ENCODE results near the gene FGD5.

FGD5 gene

DNA sequence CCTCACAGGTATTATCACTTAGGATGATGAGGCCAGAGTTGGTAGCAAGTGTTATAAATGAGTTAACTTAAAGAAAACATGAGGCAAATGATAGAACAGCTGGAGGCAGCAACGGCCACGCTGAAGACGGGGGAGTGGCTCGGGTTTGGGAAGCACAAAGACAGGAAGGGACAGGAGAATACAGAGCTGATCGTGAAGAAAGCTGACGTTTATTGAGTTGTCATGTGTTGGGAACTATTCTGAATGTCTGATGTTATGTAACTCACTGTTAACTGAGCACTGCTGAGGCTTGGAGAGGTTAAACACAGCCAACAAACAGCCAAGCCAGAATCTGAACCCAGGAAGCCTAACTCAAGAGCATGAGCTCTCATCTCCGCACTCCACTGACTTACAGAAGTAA is 42.3 kb downstream of the FGD5 start:
- H3K27ac ChIP-seq: no peak overlapping the region
- TF ChIP-seq, protein P1, sequence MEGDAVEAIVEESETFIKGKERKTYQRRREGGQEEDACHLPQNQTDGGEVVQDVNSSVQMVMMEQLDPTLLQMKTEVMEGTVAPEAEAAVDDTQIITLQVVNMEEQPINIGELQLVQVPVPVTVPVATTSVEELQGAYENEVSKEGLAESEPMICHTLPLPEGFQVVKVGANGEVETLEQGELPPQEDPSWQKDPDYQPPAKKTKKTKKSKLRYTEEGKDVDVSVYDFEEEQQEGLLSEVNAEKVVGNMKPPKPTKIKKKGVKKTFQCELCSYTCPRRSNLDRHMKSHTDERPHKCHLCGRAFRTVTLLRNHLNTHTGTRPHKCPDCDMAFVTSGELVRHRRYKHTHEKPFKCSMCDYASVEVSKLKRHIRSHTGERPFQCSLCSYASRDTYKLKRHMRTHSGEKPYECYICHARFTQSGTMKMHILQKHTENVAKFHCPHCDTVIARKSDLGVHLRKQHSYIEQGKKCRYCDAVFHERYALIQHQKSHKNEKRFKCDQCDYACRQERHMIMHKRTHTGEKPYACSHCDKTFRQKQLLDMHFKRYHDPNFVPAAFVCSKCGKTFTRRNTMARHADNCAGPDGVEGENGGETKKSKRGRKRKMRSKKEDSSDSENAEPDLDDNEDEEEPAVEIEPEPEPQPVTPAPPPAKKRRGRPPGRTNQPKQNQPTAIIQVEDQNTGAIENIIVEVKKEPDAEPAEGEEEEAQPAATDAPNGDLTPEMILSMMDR (conservative IDR thresholded peaks at IDR 0.05): no peak

DNA sequence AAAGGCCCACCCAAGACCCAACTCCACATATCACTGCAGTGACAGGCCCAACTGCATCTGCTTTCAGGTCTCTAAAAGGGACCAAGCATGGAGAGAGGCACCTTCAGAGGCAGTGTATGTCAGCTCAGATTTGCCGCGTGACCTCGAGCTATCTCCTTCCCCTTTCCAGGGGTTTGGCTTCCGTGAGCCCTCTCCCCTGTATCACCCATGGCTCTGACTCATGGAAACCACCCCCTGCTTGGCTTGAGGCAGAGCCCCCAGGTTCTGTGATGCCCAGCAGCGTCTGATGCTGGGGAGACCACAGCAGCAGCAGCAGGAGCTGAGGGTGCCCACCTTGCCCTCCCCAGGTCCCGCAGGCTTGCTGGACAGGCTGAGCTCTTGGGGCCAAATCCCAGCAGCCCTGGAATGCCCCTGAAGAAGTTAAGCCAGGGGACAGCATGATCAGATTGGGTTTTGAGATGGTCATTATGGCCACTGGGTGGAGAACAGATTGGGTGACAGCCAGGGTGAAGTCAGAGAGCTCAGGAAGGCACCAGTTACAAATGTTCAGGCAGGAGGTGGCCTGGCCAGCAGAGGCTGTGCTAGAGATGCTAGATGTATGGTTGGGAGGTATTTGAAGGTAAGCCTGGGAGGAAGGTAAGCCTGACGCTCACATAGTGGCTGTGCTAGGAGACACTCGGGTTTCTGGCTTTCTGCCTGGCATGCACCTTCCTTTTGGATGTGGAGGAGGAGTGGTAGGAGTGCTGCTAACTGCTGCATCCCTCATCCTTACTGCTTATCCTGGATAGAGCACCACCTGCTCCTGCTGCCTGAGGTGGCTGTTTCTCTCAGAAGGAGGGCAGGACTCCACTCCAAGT is 42.9 kb downstream of the FGD5 start:
- TF ChIP-seq, protein P1 (conservative IDR thresholded peaks at IDR 0.05): no peak
- no peak overlapping the region for H3K27ac ChIP-seq

DNA sequence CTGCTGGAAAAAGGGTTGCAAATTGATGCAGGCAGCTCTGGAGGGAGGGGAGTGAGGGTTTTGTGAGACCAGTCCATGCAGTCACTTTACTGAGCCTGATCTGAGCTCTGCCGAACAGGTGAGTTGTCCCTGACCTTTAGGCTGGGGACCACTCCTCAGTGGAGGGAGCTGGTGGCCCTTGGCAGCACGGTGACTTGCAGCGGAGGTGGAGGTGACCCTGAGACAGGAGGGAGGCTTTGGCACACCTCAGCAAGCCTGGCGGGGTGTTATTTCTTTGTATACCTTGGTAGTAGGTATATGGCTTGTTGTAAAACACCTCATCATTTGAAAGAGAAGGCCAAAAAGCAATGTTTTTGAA is 43.5 kb downstream of the FGD5 start:
- TF ChIP-seq, protein P1 (conservative IDR thresholded peaks at IDR 0.05): no peak
- H3K27ac ChIP-seq: no peak overlapping the region

DNA sequence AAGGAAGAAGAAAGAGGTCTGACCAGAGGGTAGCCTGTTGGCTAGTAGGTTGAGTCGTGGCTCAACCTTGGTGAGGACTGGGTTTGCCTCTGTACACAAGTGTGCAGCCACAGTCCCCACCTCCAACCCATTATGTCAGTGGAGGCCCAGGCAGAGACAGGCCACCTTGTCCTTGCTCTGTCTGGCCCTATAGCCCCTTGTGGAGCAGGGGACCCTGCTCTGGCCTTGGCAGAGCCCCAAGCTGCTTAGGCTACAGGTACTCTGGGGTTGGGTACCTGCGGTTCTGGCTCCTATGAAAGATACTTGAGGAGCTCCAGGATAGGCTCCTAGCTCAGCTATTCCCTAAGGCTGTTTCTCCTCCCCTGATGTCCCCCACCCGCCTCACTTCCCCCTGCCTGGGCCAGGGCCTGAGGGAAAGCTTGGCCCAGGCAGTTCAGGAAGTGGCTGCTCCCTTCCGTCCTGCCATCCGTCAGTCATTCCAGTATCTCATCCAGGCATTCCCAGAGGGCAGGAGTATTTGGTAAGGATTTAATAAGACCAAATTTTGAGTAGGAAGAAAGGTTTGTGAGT is 44.0 kb downstream of the FGD5 start:
- no peak overlapping the region for H3K27ac ChIP-seq
- TF ChIP-seq, protein P1 (conservative IDR thresholded peaks at IDR 0.05): no peak

DNA sequence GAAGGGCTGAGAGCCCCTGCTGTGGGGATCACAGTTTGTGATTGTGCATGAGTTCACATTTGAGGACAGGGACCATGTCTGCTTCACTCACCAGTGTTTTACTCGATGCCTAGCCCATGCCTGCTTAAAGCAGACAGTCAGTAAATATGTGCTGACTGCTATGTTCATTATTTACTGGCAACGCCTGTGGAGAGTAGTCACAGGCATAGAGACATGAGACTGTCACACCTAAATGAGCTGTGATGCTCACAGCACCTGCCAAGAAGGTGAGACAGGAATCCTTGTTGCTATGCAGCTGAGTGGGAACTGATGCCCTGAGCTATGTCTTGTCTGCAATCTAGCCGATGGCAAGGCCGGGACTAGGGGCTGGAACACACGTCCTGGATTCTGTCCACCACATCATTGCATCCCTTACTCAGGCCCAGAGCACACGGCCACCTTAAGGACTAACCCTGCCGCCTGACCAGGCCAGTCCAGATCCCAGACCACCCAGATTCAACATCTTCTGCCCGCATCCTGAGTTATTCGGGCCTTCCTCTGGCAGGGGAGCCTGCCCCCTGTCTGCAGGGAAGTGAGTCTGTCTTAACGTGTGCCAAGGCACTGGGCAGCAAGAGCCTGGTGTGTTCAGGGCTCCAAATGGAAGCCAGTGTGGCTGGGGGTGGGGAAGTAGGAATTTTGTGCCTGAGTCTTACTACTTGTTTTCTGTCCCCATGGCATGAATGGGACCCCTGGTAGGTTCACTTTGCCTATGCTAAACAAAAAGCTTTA is 44.8 kb downstream of the FGD5 start:
- no peak overlapping the region for H3K27ac ChIP-seq
- TF ChIP-seq, protein P1 (conservative IDR thresholded peaks at IDR 0.05): no peak

DNA sequence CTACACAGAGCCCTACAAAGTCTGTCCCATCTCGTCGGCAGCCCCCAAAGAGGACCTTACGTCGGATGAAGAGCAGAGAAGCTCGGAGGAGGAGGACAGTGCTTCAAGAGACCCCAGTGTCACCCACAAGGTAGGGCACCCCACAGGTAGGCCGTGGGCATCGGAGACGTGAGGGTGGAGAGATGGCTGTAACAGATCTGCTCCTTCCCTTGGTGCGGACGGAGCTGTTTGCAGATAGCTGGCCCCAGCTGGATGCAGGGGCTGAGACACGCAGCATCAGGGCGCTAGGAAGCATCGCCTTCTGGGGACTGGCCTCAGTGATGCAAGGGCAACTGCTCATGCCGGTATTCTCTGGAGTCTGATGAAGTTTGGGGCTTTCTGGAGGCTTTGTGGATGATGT is 45.4 kb downstream of the FGD5 start:
- TF ChIP-seq, protein P1 (conservative IDR thresholded peaks at IDR 0.05): no peak
- no peak overlapping the region for H3K27ac ChIP-seq

DNA sequence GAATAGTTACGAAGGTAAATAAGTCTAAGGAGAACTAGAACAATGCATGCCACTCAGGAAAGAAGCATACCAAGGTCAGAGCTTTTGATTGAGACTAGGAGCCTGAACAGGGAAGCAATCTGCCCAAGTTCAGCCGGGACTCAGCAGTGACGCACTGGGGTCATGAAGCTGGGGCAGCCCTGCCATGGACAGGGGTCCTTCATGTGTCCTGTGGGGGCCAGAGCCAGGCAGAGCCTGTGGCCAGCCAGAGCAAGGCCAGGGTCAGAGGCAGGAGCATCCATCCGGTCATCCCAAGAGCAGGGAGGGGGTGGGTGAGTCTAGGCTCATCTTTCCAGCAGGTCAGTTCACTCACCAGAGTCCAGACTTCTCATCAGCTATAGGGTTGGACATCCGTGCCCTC is 47.9 kb downstream of the FGD5 start:
- TF ChIP-seq, protein P1 (conservative IDR thresholded peaks at IDR 0.05): no peak
- H3K27ac ChIP-seq: no peak overlapping the region
